NCI-H526 (cell line): ENCODE measurements around the gene CELF5.

ENCODE experiments used
- DNase-seq, 2 experiments: peaks; one replicate each; lab custom pipeline; 2025; lab: John Stamatoyannopoulos, UW

CELF5 gene

DNA sequence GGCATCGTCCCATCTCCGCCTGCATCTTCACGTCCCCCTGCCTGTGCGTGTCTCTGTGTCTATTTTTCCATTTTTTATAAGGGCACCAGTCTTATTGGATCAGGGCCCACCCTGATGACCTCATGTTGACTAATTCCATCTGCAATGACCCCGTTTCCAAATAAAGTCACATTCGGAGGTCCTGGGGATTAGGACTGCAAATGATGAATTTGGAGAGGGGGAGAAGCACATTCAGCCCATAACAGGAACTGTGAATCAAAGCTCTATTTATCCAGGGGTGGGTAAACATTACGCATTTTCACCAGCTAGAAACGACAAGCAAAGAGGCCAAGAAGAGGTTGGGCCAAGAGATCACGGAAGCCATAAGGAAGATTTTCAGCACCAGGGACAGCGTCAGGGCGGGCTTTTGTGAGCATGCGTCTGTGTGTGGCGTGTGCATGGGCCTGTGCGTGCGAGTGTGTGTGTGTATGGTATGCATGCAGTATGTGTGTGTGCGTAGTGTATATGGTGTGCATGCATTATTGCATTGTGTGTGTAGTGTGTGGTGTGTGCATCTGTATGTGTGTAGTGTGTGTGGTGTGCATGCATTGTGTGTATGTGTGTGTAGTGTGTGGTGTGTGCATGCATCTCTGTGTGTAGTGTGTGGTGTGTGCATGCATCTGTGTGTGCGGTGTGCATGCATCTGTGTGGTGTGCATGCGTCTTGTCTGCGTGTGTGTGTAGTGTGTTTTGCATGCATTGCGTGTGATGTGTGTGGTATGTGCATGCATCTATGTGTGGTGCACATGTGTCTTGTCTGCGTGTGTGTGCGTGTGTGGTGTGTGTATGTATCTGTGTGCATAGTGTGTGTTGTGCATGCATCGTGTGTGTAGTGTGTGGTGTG, 19.6 kb downstream of the CELF5 start:
- no peak for DNase-seq

DNA sequence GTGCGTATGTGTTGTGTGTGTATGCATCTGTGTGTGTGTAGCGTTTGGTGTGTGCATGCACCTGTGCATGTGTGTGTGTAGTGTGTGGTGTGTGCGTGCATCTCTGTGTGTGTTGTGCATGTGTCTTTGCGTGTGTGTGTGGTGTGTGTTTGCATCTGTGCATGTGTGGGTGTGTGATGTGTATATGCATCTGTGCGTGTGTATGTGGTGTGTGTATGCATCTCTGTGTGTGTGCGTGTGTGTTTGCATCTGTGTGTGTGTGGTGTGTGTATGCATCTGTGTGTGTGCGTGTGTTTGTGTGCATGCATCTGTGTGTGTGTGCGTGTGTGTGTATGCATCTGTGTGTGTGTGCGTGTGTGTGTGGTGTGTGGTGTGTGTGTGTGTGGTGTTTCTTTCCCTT, 20.6 kb downstream of the CELF5 start:
- no peak for DNase-seq

DNA sequence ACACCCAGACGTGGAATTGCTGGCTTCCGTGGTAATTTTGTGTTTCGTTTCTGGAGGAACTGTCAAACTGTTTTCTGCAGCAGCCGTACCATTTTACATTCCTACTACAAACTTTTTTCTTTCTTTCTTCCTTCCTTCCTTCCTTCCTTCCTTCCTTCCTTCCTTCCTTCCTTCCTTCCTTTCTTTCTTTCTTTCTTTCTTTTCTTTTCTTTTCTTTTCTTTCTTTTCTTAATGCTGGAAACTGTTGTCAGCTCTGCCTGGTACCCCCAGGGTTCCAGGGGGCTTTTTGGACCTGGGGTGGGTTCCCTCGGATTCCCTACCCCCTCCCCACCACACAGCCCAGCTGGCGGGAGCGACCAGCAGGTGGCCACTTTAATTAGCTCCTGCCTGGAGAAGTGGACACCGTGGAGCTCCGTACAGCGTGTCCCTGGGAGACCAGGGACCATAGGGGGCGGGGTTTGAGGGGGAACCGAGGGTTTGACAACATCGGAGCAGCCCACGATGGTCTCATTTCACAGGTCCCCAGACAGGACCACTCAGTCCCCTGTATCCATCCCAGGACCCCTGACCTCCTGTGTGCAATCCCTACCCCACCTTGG, 24.4 kb downstream of the CELF5 start:
- no peak for DNase-seq

DNA sequence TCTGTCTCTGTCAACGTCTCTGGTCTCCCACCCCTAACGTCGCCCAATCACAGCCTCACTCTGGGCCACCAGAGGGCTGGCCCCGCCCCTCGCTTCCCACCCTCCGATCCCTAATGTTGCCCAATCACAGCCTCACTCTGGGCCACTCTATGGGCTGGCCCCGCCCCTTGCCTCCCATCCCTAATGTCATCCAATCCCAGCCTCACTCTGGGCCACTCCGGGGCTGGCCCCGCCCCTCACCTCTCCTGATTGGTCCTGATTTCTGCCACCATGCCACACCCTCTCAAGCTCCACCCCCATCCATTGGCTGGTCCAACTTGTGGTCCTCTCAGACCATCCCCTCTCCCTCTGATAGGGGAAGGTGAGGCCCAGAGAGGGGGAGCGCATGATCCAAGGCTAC, 24.9 kb downstream of the CELF5 start:
- peak; percentile 32 to 49 for DNase-seq

GRCh38 chr19:3250675-3251074, 26.2 kb downstream of the CELF5 start:
- DNase-seq, result no peak

GRCh38 chr19:3251229-3251628, 26.8 kb downstream of the CELF5 start:
- DNase-seq, result no peak

GRCh38 chr19:3252650-3253049, 28.2 kb downstream of the CELF5 start:
- DNase-seq, result no peak

DNA sequence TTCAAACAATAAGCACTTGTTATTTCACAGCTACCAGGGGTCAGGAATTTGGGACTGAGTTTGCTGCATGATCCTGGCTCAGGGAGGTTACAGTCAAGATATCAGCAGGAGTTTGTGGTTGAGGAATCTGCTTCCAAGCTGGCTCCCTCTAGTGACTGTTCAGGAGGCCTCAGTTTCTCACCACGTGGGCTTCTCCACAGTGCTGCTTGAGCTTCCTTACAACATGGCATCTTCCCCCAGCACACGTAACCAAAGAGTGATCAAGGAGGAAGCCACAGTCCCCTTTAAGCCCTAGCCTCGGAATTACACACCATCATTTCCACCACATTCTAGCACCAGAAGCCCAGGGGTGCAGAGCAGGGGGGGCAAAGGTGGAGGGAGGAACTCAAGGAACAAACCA, 28.8 kb downstream of the CELF5 start:
- no peak for DNase-seq

DNA sequence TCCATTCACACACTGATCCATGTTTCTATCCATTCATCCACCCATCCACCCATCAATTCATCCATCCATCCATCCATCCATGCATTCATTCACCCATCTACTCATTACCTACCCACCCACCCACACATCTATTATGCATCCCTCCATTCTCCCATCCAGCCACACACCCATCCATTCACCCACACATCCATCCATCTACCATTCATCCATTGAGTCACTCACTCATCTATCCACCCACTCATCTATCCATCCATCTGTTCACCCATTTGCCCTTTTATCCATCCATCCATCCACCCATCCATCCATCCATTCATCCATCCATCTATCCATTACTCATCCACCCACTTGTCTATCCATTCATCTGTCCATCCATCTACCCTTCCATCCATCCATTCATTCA, 30.1 kb downstream of the CELF5 start:
- no peak for DNase-seq

- DNase-seq, result no peak
Measured at GRCh38 chr19:3257071-3257470, 32.6 kb downstream of the CELF5 start.

DNA sequence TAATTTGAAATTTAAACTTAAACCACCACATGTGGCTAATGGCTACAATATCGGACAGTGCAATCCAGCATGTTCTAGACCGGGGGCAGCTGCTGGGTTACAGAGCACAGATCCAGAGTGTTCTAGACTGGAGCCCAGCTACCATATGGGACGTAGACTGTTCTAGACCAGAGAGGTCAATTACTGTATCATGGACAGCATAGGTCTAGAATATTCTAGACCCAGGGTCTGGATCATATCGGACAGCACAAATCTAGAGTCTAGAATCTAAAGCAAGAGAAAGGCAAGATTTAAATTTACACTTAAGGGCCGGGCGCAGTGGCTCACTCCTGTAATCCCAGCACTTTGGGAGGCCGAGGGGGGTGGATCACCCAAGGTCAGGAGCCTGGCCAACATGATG, 37.9 kb downstream of the CELF5 start:
- DNase-seq, result no peak

DNA sequence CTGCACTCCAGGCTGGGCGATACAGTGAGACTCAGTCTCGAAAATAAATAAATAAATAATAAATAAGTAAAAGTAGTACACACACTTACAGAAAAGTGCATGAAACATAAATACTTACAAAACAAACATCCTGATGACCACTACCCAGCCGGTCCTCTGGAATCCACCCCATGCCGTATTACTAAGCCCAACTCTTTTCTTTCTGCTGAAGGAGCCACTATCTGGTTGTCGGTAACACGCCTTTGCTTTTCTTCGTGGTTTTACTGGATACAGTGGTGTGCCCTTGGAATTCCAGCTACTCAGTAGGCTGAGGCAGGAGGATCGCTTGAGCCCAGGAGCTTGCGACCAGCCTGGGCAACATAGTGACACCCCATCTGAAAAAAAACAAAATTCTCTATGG, 39.4 kb downstream of the CELF5 start:
- DNase-seq, result no peak

DNA sequence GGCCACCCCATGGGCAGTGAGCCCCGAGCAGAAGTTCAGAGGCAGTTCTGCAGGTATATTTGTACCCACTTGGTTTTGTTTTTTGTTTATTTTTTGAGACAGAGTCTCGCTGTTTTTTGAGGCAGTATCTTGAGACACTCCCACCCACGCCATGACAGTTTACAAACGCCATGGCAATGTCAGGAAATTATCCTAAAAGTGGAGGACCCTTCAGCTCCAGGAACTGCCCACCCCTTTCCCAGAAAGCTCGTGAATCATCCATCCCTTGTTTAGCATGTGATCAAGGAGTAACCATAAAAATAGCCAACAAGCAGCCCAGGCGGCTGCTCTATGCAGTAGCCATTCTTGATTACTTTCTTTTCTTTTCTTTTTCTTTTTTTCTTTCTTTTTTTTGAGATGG, 41.0 kb downstream of the CELF5 start:
- DNase-seq, result no peak

DNA sequence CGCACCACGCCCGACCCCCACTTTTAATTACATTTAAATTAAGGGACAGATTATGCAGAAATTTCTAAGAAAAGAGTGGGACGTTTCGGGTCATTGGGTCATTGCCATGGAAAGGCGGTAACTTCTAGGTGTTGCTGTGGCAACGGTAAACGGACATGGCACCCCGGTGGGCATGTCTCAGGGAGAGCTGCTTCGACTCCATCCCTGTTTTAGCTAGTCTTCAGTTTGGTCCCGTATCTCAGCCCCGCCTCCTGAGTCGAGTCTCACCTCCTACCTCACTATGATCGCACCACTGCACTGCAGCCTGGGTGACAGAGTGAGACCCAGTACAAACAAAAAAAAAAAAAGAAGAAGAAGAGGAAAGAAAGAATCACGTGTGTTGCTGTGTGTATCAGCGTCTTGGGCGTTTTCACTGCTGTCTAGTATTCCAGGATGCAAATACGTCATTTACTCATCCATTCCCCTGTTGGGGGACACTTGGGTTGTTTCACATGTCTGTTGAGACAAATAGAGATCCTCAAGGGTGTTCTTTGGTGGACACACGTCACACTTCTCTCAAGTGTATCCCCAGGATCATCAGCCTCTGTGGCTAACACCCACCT, 41.7 kb downstream of the CELF5 start:
- no peak for DNase-seq

- DNase-seq, result no peak
Measured at GRCh38 chr19:3266792-3267514, 42.5 kb downstream of the CELF5 start.

GRCh38 chr19:3268326-3268725, 43.9 kb downstream of the CELF5 start:
- no peak for DNase-seq

GRCh38 chr19:3268763-3269162, 44.3 kb downstream of the CELF5 start:
- DNase-seq, result no peak

DNA sequence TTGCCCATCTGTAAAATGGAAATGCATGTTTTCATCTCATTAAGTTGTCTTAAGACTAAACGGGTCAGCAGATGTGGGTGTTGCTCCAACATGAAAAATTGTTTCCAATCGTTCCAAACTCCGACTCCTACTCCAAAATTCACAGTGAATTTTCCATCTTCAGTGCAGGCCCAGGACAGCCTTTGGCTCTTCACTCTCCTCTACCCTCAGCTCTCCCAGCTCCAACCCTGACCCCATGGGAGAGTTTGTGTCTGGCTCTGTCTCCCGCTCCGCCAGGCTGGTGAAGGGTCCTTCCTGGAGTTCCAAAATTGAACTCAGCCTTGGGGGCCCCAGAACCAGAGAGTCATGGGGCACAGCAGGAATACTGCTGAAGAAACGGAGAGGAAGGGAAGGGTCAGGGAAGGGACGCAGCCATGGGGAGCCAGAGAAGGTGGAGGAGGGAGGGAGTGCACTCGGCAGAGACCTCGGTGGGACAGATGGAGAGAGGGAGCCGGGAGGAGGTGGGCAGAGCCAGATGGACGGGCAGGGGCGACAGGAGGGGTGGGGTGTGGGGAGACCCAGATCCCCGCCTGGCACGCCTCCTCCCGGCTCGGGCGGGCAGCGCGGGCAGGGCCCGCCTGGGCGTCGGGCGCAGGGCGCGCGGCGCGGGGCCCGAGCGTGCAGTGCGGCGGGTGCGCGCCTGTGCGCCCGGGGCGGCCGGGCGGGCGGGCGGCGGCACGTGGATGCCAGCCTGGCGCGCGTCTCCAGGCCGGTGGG, 45.6 kb downstream of the CELF5 start:
- DNase-seq, result no peak

DNA sequence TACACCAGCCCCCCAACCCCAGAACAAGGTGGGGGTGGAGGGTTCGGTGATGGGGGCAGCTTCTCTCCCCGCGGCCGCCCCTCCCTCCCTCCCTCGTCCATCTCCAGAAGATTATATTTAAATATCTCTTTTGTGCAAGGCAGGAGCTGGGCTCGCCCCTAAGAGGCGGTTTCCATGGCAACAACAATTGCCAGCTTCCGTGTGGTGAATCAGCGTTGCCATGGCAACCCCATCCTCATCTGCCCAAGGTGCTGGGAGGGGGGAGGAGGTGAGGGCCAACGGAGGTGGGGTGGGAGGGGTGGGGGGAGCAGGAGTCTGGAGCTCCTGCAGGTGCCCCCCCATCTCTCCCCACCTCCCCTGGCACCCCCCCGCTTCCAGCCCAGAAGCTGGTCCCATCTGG, 46.4 kb downstream of the CELF5 start:
- DNase-seq, result peak in 1 of 2 experiments; percentile 47

GRCh38 chr19:3272401-3272931, 48.0 kb downstream of the CELF5 start:
- DNase-seq, result no peak

DNA sequence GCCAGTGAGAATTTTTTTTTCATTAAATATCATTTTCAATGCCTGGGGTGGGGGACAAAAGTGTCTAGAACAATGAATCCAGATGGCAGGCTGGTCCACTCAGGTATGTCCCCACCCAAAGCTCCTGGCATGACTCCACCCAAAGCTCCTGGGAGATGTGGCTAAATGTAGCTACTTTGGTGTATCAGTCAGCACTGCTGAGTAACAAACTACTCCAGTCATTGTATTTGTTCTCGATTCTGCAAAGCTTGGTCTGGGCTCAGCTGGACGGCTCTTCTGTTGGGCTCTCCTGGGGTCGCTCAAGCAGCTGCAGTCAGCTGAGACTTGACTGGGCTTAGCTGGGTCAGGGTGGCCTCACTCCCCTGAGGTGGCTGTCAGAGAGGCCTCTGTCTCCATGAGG, 48.5 kb downstream of the CELF5 start:
- no peak for DNase-seq
